Endothelial cell of umbilical vein (primary cell): ENCODE measurements around the gene BRME1. TPM values are rescaled to one million over a fixed set of nuclear protein-coding genes. Genes with fewer than 3 reads are reported as not detected.
"Not testable (repeated sequence)": the region's sequence is repeated elsewhere in the genome, so short reads cannot be mapped to it uniquely, and the experiment has no call there.

Experiments
- BruUV-seq: library from RNA; stranded (reverse); fragments of 400-500 nt; replicated peaks from 2 replicates; lab custom pipeline; 2021; lab: Mats Ljungman, UMichigan
- CTCF ChIA-PET: fragments of 300-600, 350-600 bp; sonication (Branson Sonifier 250); formaldehyde crosslinking; loops from one replicate; lab custom pipeline; 2021; ENCODE audit warnings: antibody characterized with exemption, inconsistent platforms; lab: Charles Lee
- POLR2A ChIA-PET: fragments of 300-600, 350-600 bp; sonication (Branson Sonifier 250); formaldehyde crosslinking; loops from one replicate; lab custom pipeline; 2021; ENCODE audit warnings: antibody characterized with exemption, inconsistent platforms; lab: Charles Lee
- DNase-seq: peaks from one replicate; pipeline ENCODE4 v3.0.0-alpha.2; 2011; ENCODE audit warnings: low read depth, low spot score
- FAIRE-seq: peaks from 2 replicates; lab custom pipeline; 2011; peaks lifted over from hg19 to GRCh38; lab: Jason Lieb, UNC
- H2AFZ ChIP-seq: 2 replicates; pipeline ENCODE4 v1.6.0; 2012; ENCODE audit warnings: low read depth, low read length, control low read depth, inconsistent platforms
- H3K27ac ChIP-seq: 2 replicates; pipeline ENCODE4 v1.5.1; 2011; ENCODE audit warnings: low read depth, mild to moderate bottlenecking, control low read depth, low read length, moderate library complexity; ENCODE audit not compliant: insufficient read depth
- H3K27me3 ChIP-seq, 2 experiments: 2 replicates each; pipeline versions ENCODE4 v1.6.0 to v1.6.1; 2011; ENCODE audit warnings: low read length in 2 of 2, mixed read lengths in 1 of 2; ENCODE audit not compliant: control insufficient read depth in 2 of 2, insufficient read depth in 2 of 2
- H3K36me3 ChIP-seq, 2 experiments: 2 replicates in 1 of 2; 3 replicates in 1 of 2; pipeline ENCODE4 v1.5.1; 2011; ENCODE audit warnings: low read length in 2 of 2, mild to moderate bottlenecking in 1 of 2, moderate library complexity in 1 of 2; ENCODE audit not compliant: control insufficient read depth in 2 of 2, insufficient read depth in 2 of 2; ENCODE audit errors: extremely low read depth in 1 of 2
- H3K4me1 ChIP-seq: 3 replicates; pipeline ENCODE4 v1.5.1; 2011; ENCODE audit warnings: mild to moderate bottlenecking, low read length; ENCODE audit not compliant: control insufficient read depth, insufficient read depth; ENCODE audit errors: extremely low read depth
- H3K4me2 ChIP-seq: 2 replicates; pipeline ENCODE4 v1.6.1; 2011; ENCODE audit warnings: low read length, control low read depth, mixed read lengths; ENCODE audit not compliant: insufficient read depth
- H3K4me3 ChIP-seq, 3 experiments: fragments of 200-600 bp in 1 of 3; sonication (generic), shearing (Covaris generic) in 1 of 3; replicated peaks in 1 of 3; 2 replicates each; pipeline ENCODE4 v1.5.1; 2011 to 2016; ENCODE audit warnings: control low read depth in 3 of 3, low read length in 3 of 3, mild to moderate bottlenecking in 2 of 3, inconsistent platforms in 1 of 3, low read depth in 1 of 3, moderate library complexity in 1 of 3; ENCODE audit not compliant: insufficient read depth in 1 of 3
- H3K79me2 ChIP-seq: 2 replicates; pipeline ENCODE4 v1.6.0; 2012; ENCODE audit warnings: low read length, inconsistent platforms; ENCODE audit not compliant: control insufficient read depth, insufficient read depth
- H3K9ac ChIP-seq: replicated peaks from 2 replicates; pipeline ENCODE3; 2011; ENCODE audit warnings: low read length, control low read depth; ENCODE audit not compliant: insufficient read depth; ENCODE audit errors: extremely low read depth
- H3K9me1 ChIP-seq: replicated peaks from 3 replicates; pipeline ENCODE4 v1.6.0; 2011; ENCODE audit warnings: mild to moderate bottlenecking, low read length; ENCODE audit not compliant: control insufficient read depth, insufficient read depth; ENCODE audit errors: extremely low read depth
- H3K9me3 ChIP-seq: replicated peaks from 2 replicates; pipeline ENCODE4 v1.5.1; 2012; ENCODE audit warnings: low read length, inconsistent platforms; ENCODE audit not compliant: control insufficient read depth, insufficient read depth
- H4K20me1 ChIP-seq: replicated peaks from 2 replicates; pipeline ENCODE3; 2011; ENCODE audit warnings: mild to moderate bottlenecking, low read length; ENCODE audit not compliant: control insufficient read depth, insufficient read depth; ENCODE audit errors: extremely low read depth
- CTCF ChIP-seq, 2 donors: IDR thresholded peaks; 1 replicate in 1 of 2; 2 replicates in 1 of 2; pipeline ENCODE4 v1.5.1; 2011; ENCODE audit warnings: low read length in 2 of 2, mild to moderate bottlenecking in 2 of 2, moderate library complexity in 2 of 2, control low read depth in 1 of 2, inconsistent platforms in 1 of 2, low read depth in 1 of 2; ENCODE audit not compliant: insufficient read depth in 1 of 2; ENCODE audit errors: extremely low read depth in 1 of 2
- EZH2 ChIP-seq: IDR thresholded peaks from 2 replicates; pipeline ENCODE4 v1.6.1; 2012; ENCODE audit warnings: borderline replicate concordance, low read depth, mild to moderate bottlenecking, moderate library complexity, low read length, inconsistent platforms; ENCODE audit not compliant: severe bottlenecking
- FOS ChIP-seq: IDR thresholded peaks from 2 replicates; pipeline ENCODE4 v1.6.1; 2011; ENCODE audit warnings: mild to moderate bottlenecking, low read length, moderate library complexity, borderline replicate concordance; ENCODE audit not compliant: insufficient read depth
- GATA2 ChIP-seq: IDR thresholded peaks from 2 replicates; pipeline ENCODE4 v1.7.0; 2011; ENCODE audit warnings: low read depth, mild to moderate bottlenecking, moderate library complexity, mixed read lengths, low read length; ENCODE audit not compliant: insufficient read length, insufficient read depth
- JUN ChIP-seq: IDR thresholded peaks from 2 replicates; pipeline ENCODE4 v1.6.1; 2011; ENCODE audit warnings: borderline replicate concordance, low read depth; ENCODE audit not compliant: insufficient read length, insufficient read depth
- MAX ChIP-seq: IDR thresholded peaks from 2 replicates; pipeline ENCODE4 v1.6.1; 2011; ENCODE audit not compliant: insufficient read depth, insufficient read length
- MYC ChIP-seq: IDR thresholded peaks from one replicate; pipeline ENCODE4 v1.6.1; 2011; ENCODE audit warnings: mild to moderate bottlenecking, low read depth, low read length
- POLR2A ChIP-seq: IDR thresholded peaks from 2 replicates; pipeline ENCODE4 v1.6.1; 2012; ENCODE audit warnings: low read depth, mild to moderate bottlenecking, control low read depth, low read length
- POLR2AphosphoS5 ChIP-seq: IDR thresholded peaks from 2 replicates; pipeline ENCODE4 v1.6.1; 2012; ENCODE audit warnings: low read depth, mild to moderate bottlenecking, control low read depth, low read length, moderate library complexity; ENCODE audit not compliant: insufficient read depth
- dilution Hi-C: fragments of 300-500 bp; cut with MboI; formaldehyde crosslinking; loops from one replicate; pipeline ENCODE4 v1.15.0; 2019; ENCODE audit warnings: low sequenced_read_pairs; ENCODE audit not compliant: extremely low pct_ligation_motif_present
- intact Hi-C: fragments of 100-400 bp; cut with micrococcal nuclease; formaldehyde crosslinking; loops from one replicate; pipeline ENCODE4 v1.10.0; 2022
- polyA plus RNA-seq, 4 experiments: library from polyadenylated mRNA; depleted of rRNA in 3 of 4; stranded (reverse) in 3 of 4; unstranded in 1 of 4; fragments of >200 nt; gene quantifications; 2 replicates each; pipeline versions ENCODE4 v1.2.1 to v1.2.3, GENCODE V29; 2011 to 2012; ENCODE audit warnings: missing spikeins in 1 of 4
- total RNA-seq: library from RNA; stranded (reverse); gene quantifications from 2 replicates; pipeline ENCODE4 v1.2.3, GENCODE V29; 2021

Gene BRME1
- total and polyA plus RNA-seq, 2 donors (not counting 3 experiments of a cell fraction or from before 2014, with no cell fraction given) = 0.69 to 2.5 TPM

- Histone ChIP-seq H3K27ac (no peak overlapping the region), H3K36me3 (peaks cover 3 to 26% of the 10 kb centered on the region in 2 experiments), H2AFZ (no peak overlapping the region), H3K4me2 (no peak overlapping the region), H3K27me3 (no peaks in the 10 kb centered on the region), H3K9ac (no peak overlapping the region), H3K4me1 (no peaks in the 10 kb centered on the region), H4K20me1 (no peaks in the 10 kb centered on the region), H3K9me1 (no peaks in the 10 kb centered on the region), H3K79me2 (no peaks in the 10 kb centered on the region), H3K9me3 (no peaks in the 10 kb centered on the region), H3K4me3 (no peak overlapping the region)
- ChIA-PET POLR2A (no interaction called here), CTCF (no interaction called here)
- DNase-seq (no peak), FAIRE-seq (no peak)
- intact Hi-C loops = no loop called here
- no TSS peak for BruUV-seq
- TF ChIP-seq EZH2 = no peak
- no peak for TF ChIP-seq GATA2
- no peak for TF ChIP-seq POLR2AphosphoS5
- no peak for TF ChIP-seq CTCF (IDR thresholded peaks at IDR 0.05; ENCODE audit: extremely low read depth in 1 of 2, insufficient read depth in 1 of 2, low read depth in 1 of 2, low read length in 2 of 2)
- TF ChIP-seq MAX = no peak
- TF ChIP-seq FOS = no peak
- TF ChIP-seq POLR2A = no peak
- TF ChIP-seq MYC = no peak
- TF ChIP-seq JUN = no peak
- dilution Hi-C loops = no loop called here
These were observed 17.5 kb upstream of the BRME1 start for GRCh38 chr19:13923194-13923987.

- H3K9ac ChIP-seq, H3K27me3 ChIP-seq, POLR2A ChIA-PET, intact Hi-C loops, H3K27ac ChIP-seq, DNase-seq, dilution Hi-C loops, H3K4me3 ChIP-seq, BruUV-seq, H3K9me1 ChIP-seq, H3K79me2 ChIP-seq, H3K4me2 ChIP-seq, H3K9me3 ChIP-seq, H2AFZ ChIP-seq, H4K20me1 ChIP-seq, CTCF ChIA-PET, FAIRE-seq, H3K4me1 ChIP-seq: not testable (repeated sequence)
- H3K36me3 ChIP-seq = peaks cover 5 to 28% of the 10 kb centered on the region in 2 experiments
These were observed 16.2 kb upstream of the BRME1 start for GRCh38 chr19:13922118-13922517.
